Spinal cord (tissue), 10 donors: ENCODE data around the gene CTTN. TPM values are rescaled to one million over a fixed set of nuclear protein-coding genes. Genes with fewer than 3 reads are reported as not detected.
"Not testable (repeated sequence)": the region's sequence is repeated elsewhere in the genome, so short reads cannot be mapped to it uniquely, and the experiment has no call there.

Source experiments
- DNase-seq, 6 donors: peaks; one replicate each; pipeline versions ENCODE4 v3.0.0 to v3.0.0-alpha.2; 2013 to 2015; ENCODE audit warnings: low spot score in 6 of 6, low read depth in 4 of 6
- H3K27ac ChIP-seq: one replicate; pipeline ENCODE4 v1.5.1; 2013; ENCODE audit warnings: low read depth, low read length, control low read depth
- H3K27me3 ChIP-seq: one replicate; pipeline ENCODE4 v1.6.1; 2013; ENCODE audit warnings: low read length; ENCODE audit not compliant: control insufficient read depth, insufficient read depth
- H3K36me3 ChIP-seq: one replicate; pipeline ENCODE4 v1.6.1; 2013; ENCODE audit warnings: low read length; ENCODE audit not compliant: control insufficient read depth, insufficient read depth
- H3K4me1 ChIP-seq: one replicate; pipeline ENCODE4 v1.6.1; 2013; ENCODE audit warnings: low read length; ENCODE audit not compliant: control insufficient read depth, insufficient read depth
- H3K4me3 ChIP-seq: one replicate; pipeline ENCODE4 v1.5.1; 2013; ENCODE audit warnings: low read depth, low read length, control low read depth
- H3K9me3 ChIP-seq: one replicate; pipeline ENCODE4 v1.6.1; 2013; ENCODE audit warnings: low read length; ENCODE audit not compliant: control insufficient read depth, insufficient read depth
- WGBS: methylation state at CpG from one replicate; pipeline ENCODE4 v1.1.5; 2013; ENCODE audit warnings: missing lambda C conversion rate; ENCODE audit not compliant: insufficient coverage; 5-methylcytosine and 5-hydroxymethylcytosine counted together
- polyA plus RNA-seq, 2 donors: library from polyadenylated mRNA; unstranded; fragments of 120-200 nt; gene quantifications; one replicate each; pipeline ENCODE4 v1.2.1, GENCODE V29; 2013; ENCODE audit not compliant: insufficient read length in 2 of 2
- total RNA-seq, 2 donors: library from RNA; depleted of rRNA in 1 of 2; stranded (reverse); fragments of 120-200 nt in 1 of 2; fragments of >200 nt in 1 of 2; gene quantifications; one replicate each; pipeline versions ENCODE4 v1.2.3 to v1.2.4, GENCODE V29; 2013 to 2014
- donor health status: healthy.

CTTN gene
- total and polyA plus RNA-seq, 4 donors = 103 to 215 (median 144) TPM

- 94% methylated on average over 14 of the region's 18 CpGs for WGBS
- no peaks in the 10 kb centered on the region for H3K9me3 ChIP-seq
- H3K4me1 ChIP-seq = no peaks in the 10 kb centered on the region
- H3K4me3 ChIP-seq = no peak overlapping the region
- H3K27ac ChIP-seq = no peak overlapping the region
- H3K27me3 ChIP-seq = no peaks in the 10 kb centered on the region
- peaks cover 64% of the 10 kb centered on the region for H3K36me3 ChIP-seq
- DNase-seq = no peak
Observed at GRCh38 chr11:70437111-70437784, 38.9 kb downstream of the CTTN start.

- no peaks in the 10 kb centered on the region for H3K4me1 ChIP-seq
- H3K4me3 ChIP-seq = no peak overlapping the region
- H3K36me3 ChIP-seq = peaks cover 35% of the 10 kb centered on the region
- H3K27ac ChIP-seq = no peak overlapping the region
- no peaks in the 10 kb centered on the region for H3K27me3 ChIP-seq
- H3K9me3 ChIP-seq = no peaks in the 10 kb centered on the region
- DNase-seq = no peak
- 92% methylated on average over 2 of the region's 6 CpGs for WGBS
Observed at GRCh38 chr11:70440206-70440605, 41.9 kb downstream of the CTTN start.

- no peaks in the 10 kb centered on the region for H3K9me3 ChIP-seq
- no peak overlapping the region for H3K27ac ChIP-seq
- no peaks in the 10 kb centered on the region for H3K27me3 ChIP-seq
- peaks cover 1% of the 10 kb centered on the region for H3K36me3 ChIP-seq
- DNase-seq = no peak
- 80% methylated on average over 11 of the region's 11 CpGs for WGBS
- H3K4me1 ChIP-seq = no peaks in the 10 kb centered on the region
- H3K4me3 ChIP-seq = no peak overlapping the region
Observed at GRCh38 chr11:70443773-70444030, 45.4 kb downstream of the CTTN start.

GRCh38 chr11:70445091-70445490, 46.8 kb downstream of the CTTN start:
- no peaks in the 10 kb centered on the region for H3K27me3 ChIP-seq

GRCh38 chr11:70445605-70446004, 47.3 kb downstream of the CTTN start:
- Histone ChIP-seq H3K4me1 (no peaks in the 10 kb centered on the region), H3K27me3 (no peaks in the 10 kb centered on the region), H3K9me3 (peaks cover 4% of the 10 kb centered on the region), H3K27ac (no peak overlapping the region), H3K4me3 (no peak overlapping the region), H3K36me3 (no peaks in the 10 kb centered on the region)
- 93% methylated on average over 7 of the region's 7 CpGs for WGBS
- DNase-seq = no peak

More at GRCh38 chr11:70445091-70445490, 46.8 kb downstream of the CTTN start:
- no peak for DNase-seq
- Histone ChIP-seq H3K4me1 (no peaks in the 10 kb centered on the region), H3K9me3 (peaks cover 4% of the 10 kb centered on the region), H3K36me3 (no peaks in the 10 kb centered on the region), H3K27ac (no peak overlapping the region), H3K4me3 (no peak overlapping the region)
- WGBS = 85% methylated on average over 11 of the region's 11 CpGs

- H3K27me3 ChIP-seq = no peaks in the 10 kb centered on the region
- H3K27ac ChIP-seq = no peak overlapping the region
- 67% methylated on average over 1 of the region's 2 CpGs for WGBS
- H3K4me3 ChIP-seq = no peak overlapping the region
- peaks cover 4% of the 10 kb centered on the region for H3K9me3 ChIP-seq
- no peaks in the 10 kb centered on the region for H3K4me1 ChIP-seq
- no peaks in the 10 kb centered on the region for H3K36me3 ChIP-seq
- DNase-seq = no peak
Observed at GRCh38 chr11:70448983-70449567, 50.7 kb downstream of the CTTN start.

GRCh38 chr11:70454197-70454767, 56.0 kb downstream of the CTTN start:
- H3K36me3 ChIP-seq = no peaks in the 10 kb centered on the region
- DNase-seq = no peak
- 82% methylated on average over 5 of the region's 9 CpGs for WGBS

GRCh38 chr11:70454811-70455210, 56.5 kb downstream of the CTTN start:
- WGBS = 94% methylated on average over 6 of the region's 9 CpGs
- H3K4me1 ChIP-seq, H3K27ac ChIP-seq, H3K4me3 ChIP-seq, DNase-seq, H3K27me3 ChIP-seq, H3K9me3 ChIP-seq, H3K36me3 ChIP-seq: not testable (repeated sequence)

More at GRCh38 chr11:70454197-70454767, 56.0 kb downstream of the CTTN start:
- no peaks in the 10 kb centered on the region for H3K27me3 ChIP-seq
- H3K4me3 ChIP-seq = no peak overlapping the region
- peaks cover 6% of the 10 kb centered on the region for H3K4me1 ChIP-seq
- no peak overlapping the region for H3K27ac ChIP-seq
- no peaks in the 10 kb centered on the region for H3K9me3 ChIP-seq

GRCh38 chr11:70455354-70455753, 57.0 kb downstream of the CTTN start:
- Histone ChIP-seq H3K27me3 (no peaks in the 10 kb centered on the region), H3K9me3 (no peaks in the 10 kb centered on the region), H3K4me1 (peaks cover 6% of the 10 kb centered on the region), H3K4me3 (no peak overlapping the region), H3K27ac (no peak overlapping the region), H3K36me3 (no peaks in the 10 kb centered on the region)
- WGBS = 60% methylated on average over 1 of the region's 1 CpG
- no peak for DNase-seq

- no peaks in the 10 kb centered on the region for H3K36me3 ChIP-seq
- peaks cover 12% of the 10 kb centered on the region for H3K4me1 ChIP-seq
- no peaks in the 10 kb centered on the region for H3K27me3 ChIP-seq
- 57% methylated on average over 13 of the region's 31 CpGs for WGBS
- peak in 2 of 6 donors; percentile 38 to 75 for DNase-seq
- no peak overlapping the region for H3K4me3 ChIP-seq
- H3K27ac ChIP-seq = no peak overlapping the region
- H3K9me3 ChIP-seq = no peaks in the 10 kb centered on the region
Observed at GRCh38 chr11:70456921-70457532, 58.7 kb downstream of the CTTN start.
